ENCODE measurements around the gene SIMC1.

The SIMC1 gene

DNA sequence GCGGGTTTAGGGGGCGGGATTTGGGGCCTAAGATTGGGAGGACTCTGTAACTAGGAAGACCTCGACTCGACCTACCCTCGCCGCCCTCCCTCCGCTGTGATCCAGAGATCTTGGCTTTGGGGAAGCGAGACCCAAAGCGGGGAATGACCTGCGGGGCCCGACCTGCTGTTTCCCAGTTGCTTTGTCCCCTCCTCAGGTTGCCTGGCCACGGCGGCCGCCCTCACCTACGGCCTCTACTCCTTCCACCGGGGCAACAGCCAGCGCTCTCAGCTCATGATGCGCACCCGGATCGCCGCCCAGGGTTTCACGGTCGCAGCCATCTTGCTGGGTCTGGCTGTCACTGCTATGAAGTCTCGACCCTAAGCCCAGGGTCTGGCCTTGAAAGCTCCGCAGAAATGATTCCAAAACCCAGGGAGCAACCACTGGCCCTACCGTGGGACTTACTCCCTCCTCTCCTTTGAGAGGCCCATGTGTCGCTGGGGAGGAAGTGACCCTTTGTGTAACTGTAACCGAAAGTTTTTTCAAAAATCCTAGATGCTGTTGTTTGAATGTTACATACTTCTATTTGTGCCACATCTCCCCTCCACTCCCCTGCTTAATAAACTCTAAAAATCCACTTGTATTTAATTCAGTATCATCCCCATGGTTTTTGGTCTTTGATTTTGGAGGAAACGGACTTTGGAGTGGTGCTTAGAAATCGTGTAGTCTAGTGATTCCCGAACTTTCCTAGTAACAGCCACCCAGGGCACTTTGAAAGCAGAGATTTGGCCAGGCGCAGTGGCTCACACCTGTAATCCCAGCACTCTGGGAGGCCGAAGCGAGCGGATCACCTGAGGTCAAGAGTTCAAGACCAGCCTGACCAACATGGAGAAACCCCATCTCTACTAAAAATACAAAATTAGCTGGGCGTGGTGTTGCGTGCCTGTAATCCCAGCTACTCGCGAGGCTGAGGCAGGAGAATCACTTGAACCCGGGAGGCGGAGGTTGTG lies 151.2 kb downstream of the SIMC1 start:
- no peak for DNase-seq (ENCODE audit: low spot score)

DNA sequence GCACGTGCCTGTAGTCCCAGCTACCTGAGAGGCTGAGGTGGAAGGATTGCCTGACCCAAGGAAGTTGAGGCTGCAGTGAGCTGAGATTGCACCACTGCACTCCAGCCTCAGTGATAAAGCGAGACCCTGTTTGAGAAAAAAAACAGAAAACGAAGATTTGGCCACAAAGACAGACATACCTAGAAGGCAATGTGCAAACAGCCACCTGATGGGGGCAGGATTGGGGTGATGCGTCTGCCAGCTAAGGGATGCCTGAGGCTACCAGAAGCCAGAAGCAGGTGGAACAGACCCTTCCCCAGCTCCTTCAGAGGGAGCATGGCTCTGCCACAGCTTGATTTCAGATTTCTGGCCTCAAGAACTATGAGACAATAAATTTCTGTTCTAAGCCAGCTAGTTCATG lies 153.3 kb downstream of the SIMC1 start:
- DNase-seq (ENCODE audit: low spot score): no peak

DNA sequence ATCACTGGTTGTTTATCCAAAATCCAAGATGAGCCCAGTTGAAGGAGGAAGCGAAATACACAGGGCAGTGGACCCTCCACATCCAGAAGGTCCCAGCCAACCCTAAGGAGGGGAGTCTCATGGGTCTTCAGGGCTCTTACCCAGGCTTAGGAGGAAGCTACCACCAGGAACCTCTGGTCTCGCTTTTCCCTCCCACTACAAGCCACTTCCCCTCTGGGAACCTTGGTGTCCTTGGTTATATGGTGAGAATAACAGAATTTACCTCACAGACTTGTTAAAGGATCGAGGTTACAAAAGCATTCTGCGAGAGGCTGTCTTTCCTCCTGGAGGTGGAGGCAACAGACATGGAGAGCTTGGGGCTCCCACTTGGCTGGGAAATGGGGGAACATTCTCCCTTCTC lies 153.8 kb downstream of the SIMC1 start:
- DNase-seq (ENCODE audit: low spot score): no peak

DNA sequence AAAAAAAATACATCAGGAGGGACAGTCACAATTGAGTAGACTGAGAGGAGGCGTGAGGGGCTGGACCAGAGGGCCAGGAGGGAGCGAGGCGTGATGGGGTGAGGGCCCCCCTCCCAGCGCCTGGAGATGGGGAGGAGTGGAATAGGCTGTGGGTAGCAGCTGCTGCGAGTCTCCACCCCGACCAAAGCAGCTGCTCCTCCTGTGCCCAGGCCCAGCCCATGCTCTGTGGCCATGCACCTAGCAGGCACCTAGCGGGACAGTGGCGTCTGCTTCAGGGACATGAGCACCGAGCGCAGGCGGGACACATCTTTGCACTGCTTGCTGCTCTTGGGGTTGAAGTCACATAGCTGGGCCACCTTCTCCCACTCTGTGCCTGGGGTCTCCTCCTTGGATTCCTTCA lies 154.3 kb downstream of the SIMC1 start:
- DNase-seq (ENCODE audit: low spot score): no peak

DNA sequence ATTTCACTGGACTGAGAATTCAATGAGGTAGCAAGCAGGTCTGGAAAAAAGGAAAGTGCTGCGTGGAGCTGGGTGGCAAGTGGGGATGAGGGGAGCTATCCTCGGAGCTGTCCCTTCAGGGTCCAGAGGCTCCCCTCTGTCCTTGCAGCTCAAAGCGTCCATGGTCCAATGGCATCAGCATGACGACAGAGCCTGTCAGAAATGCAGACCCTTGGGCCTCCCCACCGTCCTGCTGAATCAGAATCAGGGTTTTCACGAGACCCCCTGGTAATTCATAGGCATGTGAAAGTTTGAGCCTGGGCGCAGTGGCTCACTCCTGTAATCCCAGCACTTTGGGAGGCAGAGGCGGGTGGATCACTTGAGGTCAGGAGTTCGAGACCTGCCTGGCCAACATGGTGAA lies 155.9 kb downstream of the SIMC1 start:
- DNase-seq (ENCODE audit: low spot score): no peak

DNA sequence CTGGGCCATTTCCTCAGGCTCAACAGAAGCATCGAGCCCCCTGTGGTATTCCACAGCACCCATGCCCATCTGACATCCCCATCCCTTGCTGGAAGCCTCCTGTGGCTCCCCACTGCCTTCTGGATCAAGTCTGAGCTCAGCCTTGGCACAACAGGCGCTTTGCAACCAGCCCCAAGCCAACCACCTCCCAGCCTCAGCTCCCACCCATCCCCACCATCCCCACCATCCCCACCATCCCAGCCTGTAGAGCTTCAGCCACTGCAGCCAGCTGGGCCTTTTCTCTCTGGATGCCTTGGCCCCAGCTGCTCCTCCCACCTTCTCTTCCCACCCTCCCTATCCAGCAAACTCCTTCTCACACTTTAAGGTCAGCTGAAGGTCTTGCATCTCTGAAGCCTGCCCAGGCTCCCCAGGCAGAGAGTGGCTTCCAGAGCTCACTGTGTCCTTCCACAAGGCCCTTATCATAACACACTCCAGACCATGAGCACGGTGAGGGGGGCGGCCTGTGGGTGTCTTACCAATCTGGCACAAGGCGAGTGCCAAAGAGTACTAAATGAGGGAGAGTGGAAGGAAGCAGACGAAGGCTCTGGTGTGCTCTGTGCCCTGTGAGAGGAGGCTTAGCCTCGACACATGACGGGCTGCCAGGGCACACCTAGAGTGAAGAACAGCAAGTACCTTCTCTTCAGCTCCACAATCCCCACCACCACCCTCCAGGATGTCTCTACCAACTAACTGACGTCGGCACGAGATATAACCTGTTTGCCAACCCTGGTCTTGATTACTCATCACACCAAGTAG lies 156.9 kb downstream of the SIMC1 start:
- DNase-seq (ENCODE audit: low spot score): no peak

All from kidney tubule cell (primary cell).